Measurements from ENCODE around the gene COL6A2.

Gene COL6A2

GRCh38 chr21:46060596-46061061 lies 37.3 kb upstream of the COL6A2 start:
- TF ChIP-seq, protein P1, sequence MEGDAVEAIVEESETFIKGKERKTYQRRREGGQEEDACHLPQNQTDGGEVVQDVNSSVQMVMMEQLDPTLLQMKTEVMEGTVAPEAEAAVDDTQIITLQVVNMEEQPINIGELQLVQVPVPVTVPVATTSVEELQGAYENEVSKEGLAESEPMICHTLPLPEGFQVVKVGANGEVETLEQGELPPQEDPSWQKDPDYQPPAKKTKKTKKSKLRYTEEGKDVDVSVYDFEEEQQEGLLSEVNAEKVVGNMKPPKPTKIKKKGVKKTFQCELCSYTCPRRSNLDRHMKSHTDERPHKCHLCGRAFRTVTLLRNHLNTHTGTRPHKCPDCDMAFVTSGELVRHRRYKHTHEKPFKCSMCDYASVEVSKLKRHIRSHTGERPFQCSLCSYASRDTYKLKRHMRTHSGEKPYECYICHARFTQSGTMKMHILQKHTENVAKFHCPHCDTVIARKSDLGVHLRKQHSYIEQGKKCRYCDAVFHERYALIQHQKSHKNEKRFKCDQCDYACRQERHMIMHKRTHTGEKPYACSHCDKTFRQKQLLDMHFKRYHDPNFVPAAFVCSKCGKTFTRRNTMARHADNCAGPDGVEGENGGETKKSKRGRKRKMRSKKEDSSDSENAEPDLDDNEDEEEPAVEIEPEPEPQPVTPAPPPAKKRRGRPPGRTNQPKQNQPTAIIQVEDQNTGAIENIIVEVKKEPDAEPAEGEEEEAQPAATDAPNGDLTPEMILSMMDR (IDR thresholded peaks at IDR 0.05; ENCODE audit: insufficient read depth, low read length, poor library complexity, severe bottlenecking) = no peak
- Histone ChIP-seq H3K36me3 (ENCODE audit: control insufficient read depth, insufficient read depth, low read length) (no peaks in the 10 kb centered on the region), H3K4me3 (replicated peaks; ENCODE audit: low read depth, low read length) (no peak overlapping the region), H3K27me3 (replicated peaks; ENCODE audit: control insufficient read depth, insufficient read depth, low read length) (no peaks in the 10 kb centered on the region)
- DNase-seq (ENCODE audit: extremely low read depth, insufficient read length) = no peak

GRCh38 chr21:46061063-46061462 lies 36.8 kb upstream of the COL6A2 start:
- H3K4me3 ChIP-seq (replicated peaks; ENCODE audit: low read depth, low read length) = no peak overlapping the region
- TF ChIP-seq, protein P1 (IDR thresholded peaks at IDR 0.05; ENCODE audit: insufficient read depth, low read length, poor library complexity, severe bottlenecking) = no peak
- DNase-seq (ENCODE audit: extremely low read depth, insufficient read length) = no peak

GRCh38 chr21:46061518-46061917 lies 36.4 kb upstream of the COL6A2 start:
- TF ChIP-seq, protein P1 (IDR thresholded peaks at IDR 0.05; ENCODE audit: insufficient read depth, low read length, poor library complexity, severe bottlenecking) = no peak
- no peak for DNase-seq (ENCODE audit: extremely low read depth, insufficient read length)
- no peaks in the 10 kb centered on the region for H3K36me3 ChIP-seq (ENCODE audit: control insufficient read depth, insufficient read depth, low read length)
- no peaks in the 10 kb centered on the region for H3K27me3 ChIP-seq (replicated peaks; ENCODE audit: control insufficient read depth, insufficient read depth, low read length)
- H3K4me3 ChIP-seq (replicated peaks; ENCODE audit: low read depth, low read length) = no peak overlapping the region

More at GRCh38 chr21:46061063-46061462, 36.8 kb upstream of the COL6A2 start:
- H3K27me3 ChIP-seq (replicated peaks; ENCODE audit: control insufficient read depth, insufficient read depth, low read length) = no peaks in the 10 kb centered on the region
- no peaks in the 10 kb centered on the region for H3K36me3 ChIP-seq (ENCODE audit: control insufficient read depth, insufficient read depth, low read length)

- Histone ChIP-seq H3K4me3 (replicated peaks; ENCODE audit: low read depth, low read length) (no peak overlapping the region), H3K27me3 (replicated peaks; ENCODE audit: control insufficient read depth, insufficient read depth, low read length) (no peaks in the 10 kb centered on the region), H3K36me3 (ENCODE audit: control insufficient read depth, insufficient read depth, low read length) (no peaks in the 10 kb centered on the region)
- TF ChIP-seq, protein P1 (IDR thresholded peaks at IDR 0.05; ENCODE audit: insufficient read depth, low read length, poor library complexity, severe bottlenecking) = no peak
- DNase-seq (ENCODE audit: extremely low read depth, insufficient read length) = no peak
These were observed 36.0 kb upstream of the COL6A2 start for GRCh38 chr21:46061950-46062349.

DNA sequence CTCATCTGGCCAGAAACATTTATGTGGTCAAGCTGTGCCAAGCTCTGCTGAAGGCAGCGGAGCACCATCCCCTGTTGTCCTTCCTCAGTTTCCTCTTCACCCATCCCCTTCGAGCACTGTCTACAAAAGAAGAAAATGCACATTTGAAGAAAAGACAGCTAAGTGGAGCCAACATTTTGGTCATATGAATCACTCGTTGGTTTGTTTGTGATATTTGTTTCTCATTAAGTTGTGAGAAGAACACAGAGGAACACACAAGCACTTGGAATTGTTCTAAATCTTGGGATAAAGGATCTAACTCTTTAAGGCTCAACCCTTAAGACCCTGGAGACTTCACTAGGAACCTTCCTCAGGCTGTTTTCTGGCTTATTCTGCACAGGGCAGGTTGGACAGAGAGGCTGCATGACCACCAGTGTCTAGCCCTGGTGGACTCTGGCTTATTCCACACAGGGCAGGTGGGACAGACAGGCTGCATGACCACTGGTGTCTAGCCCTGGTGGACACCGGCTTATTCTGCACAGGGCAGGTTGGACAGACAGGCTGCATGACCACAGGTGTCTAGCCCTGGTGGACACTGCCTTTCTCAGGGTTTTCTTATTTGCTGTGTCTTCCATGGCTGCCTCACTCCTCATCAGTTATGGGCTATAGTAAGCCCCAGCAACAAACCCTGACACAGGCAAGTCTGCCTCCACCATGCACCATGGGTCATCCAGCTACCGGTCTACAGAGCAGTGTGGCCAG lies 35.3 kb upstream of the COL6A2 start:
- TF ChIP-seq, protein P1 (IDR thresholded peaks at IDR 0.05; ENCODE audit: insufficient read depth, low read length, poor library complexity, severe bottlenecking) = no peak
- no peak for DNase-seq (ENCODE audit: extremely low read depth, insufficient read length)
- no peaks in the 10 kb centered on the region for H3K27me3 ChIP-seq (replicated peaks; ENCODE audit: control insufficient read depth, insufficient read depth, low read length)

More for the DNA sequence above, 35.3 kb upstream of the COL6A2 start:
- H3K36me3 ChIP-seq (ENCODE audit: control insufficient read depth, insufficient read depth, low read length) = no peaks in the 10 kb centered on the region
- H3K4me3 ChIP-seq (replicated peaks; ENCODE audit: low read depth, low read length) = no peak overlapping the region
